SK-N-MC (cell line): ENCODE measurements around the gene AMFR.

Experiments used
- EZH2 ChIP-seq: fragments of 200-600 bp; sonication (generic); IDR thresholded peaks from one replicate; pipeline ENCODE4 v1.6.1; 2017; ENCODE audit warnings: antibody characterized with exemption
- FOXP2 ChIP-seq: optimal IDR thresholded peaks from 2 replicates; pipeline ENCODE3; 2011; ENCODE audit warnings: mild to moderate bottlenecking, moderate library complexity; ENCODE audit not compliant: insufficient read depth; ENCODE audit errors: extremely low read length, control extremely low read depth
- POLR2AphosphoS5 ChIP-seq: IDR thresholded peaks from 2 replicates; pipeline ENCODE4 v1.6.1; 2012; ENCODE audit warnings: mild to moderate bottlenecking, low read depth, low read length, borderline replicate concordance

GRCh38 chr16:56447286-56447685, 21.9 kb upstream of the AMFR start:
- TF ChIP-seq EZH2 (no peak), POLR2AphosphoS5 (no peak), FOXP2 (no peak)
